B cell (primary cell): ENCODE results near the gene RPTOR. TPM values are rescaled to one million over a fixed set of nuclear protein-coding genes. Genes with fewer than 3 reads are reported as not detected.

Experiments
- ATAC-seq: fragments of 200-7000 bp; cut with Tn5 transposase; one replicate; pipeline ENCODE4 v1.10.0; 2021; ENCODE audit warnings: low read depth, mild to moderate bottlenecking, moderate number of reproducible peaks, moderate library complexity
- CTCF ChIA-PET: fragments of 350-600 bp; sonication (Branson Sonifier 250); formaldehyde crosslinking; loops from one replicate; lab custom pipeline; 2021; ENCODE audit warnings: antibody characterized with exemption, inconsistent platforms; lab: Charles Lee
- POLR2A ChIA-PET: fragments of 350-600 bp; sonication (Branson Sonifier 250); formaldehyde crosslinking; loops from one replicate; lab custom pipeline; 2021; ENCODE audit warnings: antibody characterized with exemption; lab: Charles Lee
- DNase-seq: peaks from one replicate; pipeline ENCODE4 v3.0.0; 2013
- H2AFZ ChIP-seq: 2 replicates; pipeline ENCODE4 v1.6.1; 2012; ENCODE audit warnings: mild to moderate bottlenecking, low read depth, low read length; ENCODE audit not compliant: insufficient read depth, poor library complexity, severe bottlenecking
- H3K27ac ChIP-seq, 2 donors: 1 replicate in 1 of 2; 2 replicates in 1 of 2; pipeline ENCODE4 v1.5.1; 2012 to 2013; ENCODE audit warnings: low read length in 2 of 2, mild to moderate bottlenecking in 2 of 2, moderate library complexity in 1 of 2
- H3K27me3 ChIP-seq, 4 experiments: fragments of 200-600 bp in 1 of 4; sonication (generic) in 1 of 4; replicated peaks in 1 of 4; 1 replicate in 2 of 4; 2 replicates in 2 of 4; pipeline versions ENCODE4 v1.6.1 to v1.7.0; 2013 to 2016; ENCODE audit warnings: low read length in 3 of 4, mild to moderate bottlenecking in 2 of 4, mixed read lengths in 1 of 4, moderate library complexity in 1 of 4; ENCODE audit not compliant: insufficient read depth in 4 of 4, control insufficient read depth in 3 of 4; ENCODE audit errors: control extremely low read depth in 1 of 4
- H3K36me3 ChIP-seq, 2 experiments: replicated peaks in 1 of 2; 1 replicate in 1 of 2; 2 replicates in 1 of 2; pipeline versions ENCODE4 v1.6.1 to v1.7.1; 2013; ENCODE audit warnings: low read length in 1 of 2; ENCODE audit not compliant: insufficient read depth in 2 of 2, control insufficient read depth in 1 of 2; ENCODE audit errors: control extremely low read depth in 1 of 2, extremely low read depth in 1 of 2
- H3K4me1 ChIP-seq, 2 donors: fragments of 200-600 bp in 1 of 2; sonication (generic) in 1 of 2; 1 replicate in 1 of 2; 2 replicates in 1 of 2; pipeline versions ENCODE4 v1.5.1 to v1.6.1; 2013 to 2017; ENCODE audit warnings: low read length in 2 of 2; ENCODE audit not compliant: control insufficient read depth in 2 of 2, insufficient read depth in 2 of 2
- H3K4me2 ChIP-seq: replicated peaks from 2 replicates; pipeline ENCODE3; 2012; ENCODE audit warnings: mild to moderate bottlenecking, low read depth, low read length; ENCODE audit not compliant: poor library complexity, severe bottlenecking
- H3K4me3 ChIP-seq, 5 experiments: fragments of 200-600 bp in 1 of 5; sonication (generic) in 1 of 5; 1 replicate in 3 of 5; 2 replicates in 2 of 5; pipeline versions ENCODE4 v1.5.1 to v1.7.0; 2011 to 2016; ENCODE audit warnings: low read length in 4 of 5, mild to moderate bottlenecking in 4 of 5, low read depth in 2 of 5, control low read depth in 1 of 5, moderate library complexity in 1 of 5; ENCODE audit not compliant: insufficient read depth in 1 of 5; ENCODE audit errors: control extremely low read depth in 1 of 5, extremely low read depth in 1 of 5
- H3K79me2 ChIP-seq: fragments of 200-600 bp; sonication (generic); one replicate; pipeline ENCODE4 v1.6.0; 2016; ENCODE audit warnings: low read length; ENCODE audit not compliant: control insufficient read depth, insufficient read depth
- H3K9ac ChIP-seq: fragments of 200-600 bp; sonication (generic); 2 replicates; pipeline ENCODE4 v1.6.1; 2017; ENCODE audit warnings: mild to moderate bottlenecking, low read length, moderate library complexity
- H3K9me3 ChIP-seq, 3 donors: one replicate each; pipeline versions ENCODE4 v1.6.1 to v1.7.1; 2013; ENCODE audit warnings: low read length in 2 of 3; ENCODE audit not compliant: control insufficient read depth in 2 of 3, insufficient read depth in 1 of 3; ENCODE audit errors: control extremely low read depth in 1 of 3
- H4K20me1 ChIP-seq: 2 replicates; pipeline ENCODE4 v1.6.0; 2012; ENCODE audit warnings: mild to moderate bottlenecking, low read length; ENCODE audit not compliant: insufficient read depth, control insufficient read depth, poor library complexity, severe bottlenecking
- H3K27ac Mint-ChIP-seq: one replicate; pipeline ENCODE4 v1.8.0; 2021; ENCODE audit warnings: mixed read lengths
- H3K27me3 Mint-ChIP-seq: one replicate; pipeline ENCODE4 v1.8.0; 2021; ENCODE audit warnings: mixed read lengths
- H3K4me1 Mint-ChIP-seq: one replicate; pipeline ENCODE4 v1.8.0; 2021; ENCODE audit warnings: mixed read lengths
- H3K4me3 Mint-ChIP-seq: one replicate; pipeline ENCODE4 v1.8.0; 2021; ENCODE audit warnings: mixed read lengths
- H3K9me3 Mint-ChIP-seq: one replicate; pipeline ENCODE4 v1.8.0; 2022; ENCODE audit warnings: mixed read lengths; ENCODE audit not compliant: insufficient read depth
- EZH2 ChIP-seq: IDR thresholded peaks from 2 replicates; pipeline ENCODE4 v1.6.1; 2012; ENCODE audit warnings: borderline replicate concordance, low read depth, mild to moderate bottlenecking, moderate library complexity, low read length; ENCODE audit not compliant: insufficient read depth, poor library complexity, severe bottlenecking
- WGBS: methylation state at CpG from one replicate; pipeline ENCODE4 v1.1.5; 2013; ENCODE audit warnings: missing lambda C conversion rate; ENCODE audit not compliant: insufficient coverage; 5-methylcytosine and 5-hydroxymethylcytosine counted together
- intact Hi-C: fragments of 100-400 bp; cut with micrococcal nuclease; formaldehyde crosslinking; loops from one replicate; pipeline ENCODE4 v1.10.0; 2022
- polyA plus RNA-seq: library from polyadenylated mRNA; depleted of rRNA; stranded (reverse); fragments of >200 nt; gene quantifications from 2 replicates; pipeline ENCODE4 v1.2.3, GENCODE V29; 2012
- total RNA-seq, 2 donors: library from RNA; stranded (reverse); fragments of 120-200 nt in 1 of 2; gene quantifications; 1 replicate in 1 of 2; 2 replicates in 1 of 2; pipeline versions ENCODE4 v1.2.3 to v1.2.4, GENCODE V29; 2013 to 2022
- TF ChIP-seq, protein P1 (sequence below): fragments of 200-600 bp; IDR thresholded peaks from one replicate; pipeline ENCODE4 v1.8.0; 2022; ENCODE audit warnings: antibody characterized with exemption, mild to moderate bottlenecking

The RPTOR gene
- total and polyA plus RNA-seq, 2 donors (not counting 1 experiment from before 2014, with no cell fraction given), result 13.4 to 58.8 TPM

DNA sequence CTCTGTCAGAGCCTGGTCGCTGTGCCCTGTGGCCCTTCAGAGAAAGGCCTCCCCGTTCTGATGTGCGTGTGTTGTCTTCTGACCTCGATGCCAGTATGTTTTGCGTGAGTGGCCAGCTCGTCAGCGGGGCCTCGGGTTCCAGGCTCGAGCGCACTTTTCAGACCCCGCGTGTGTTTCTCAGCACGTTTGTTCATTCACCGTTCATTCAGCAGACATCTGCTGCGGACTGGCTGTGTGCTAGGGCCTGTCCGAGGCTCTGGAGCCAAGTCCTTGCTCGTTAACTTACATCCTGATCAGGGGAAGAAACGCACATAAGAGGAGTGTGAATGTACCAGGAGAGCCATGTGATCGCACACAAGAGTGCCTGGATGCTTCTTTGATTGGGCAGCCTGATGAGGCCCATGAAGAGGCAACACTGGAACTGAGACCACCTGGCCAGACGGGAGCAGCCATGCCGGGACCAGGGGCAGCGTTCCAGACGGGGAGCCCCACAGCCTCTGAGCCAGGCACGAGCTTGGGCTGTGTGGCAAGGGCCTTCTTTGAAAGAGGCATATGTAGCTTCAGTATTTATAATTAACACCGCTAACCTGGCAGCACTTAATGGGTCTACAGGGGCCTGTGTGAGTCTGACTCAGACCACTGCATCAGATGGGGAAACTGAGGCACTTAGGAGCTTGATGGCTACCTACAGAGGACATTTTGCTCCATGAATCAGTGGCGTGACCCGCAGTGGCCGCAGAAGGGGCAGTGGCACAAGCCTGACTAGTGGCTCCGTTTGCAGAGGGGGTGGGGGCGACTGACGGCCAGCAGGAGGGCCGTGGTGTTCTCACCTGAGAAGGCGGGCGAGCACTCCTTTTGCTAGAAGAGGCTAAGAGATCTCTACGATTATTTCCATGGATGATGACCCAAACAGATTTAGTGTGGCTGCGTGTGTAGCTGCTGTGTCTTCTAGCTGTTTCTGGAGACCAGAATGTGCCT, 259.1 kb downstream of the RPTOR start:
- TF ChIP-seq EZH2, result no peak
- TF ChIP-seq, protein P1, sequence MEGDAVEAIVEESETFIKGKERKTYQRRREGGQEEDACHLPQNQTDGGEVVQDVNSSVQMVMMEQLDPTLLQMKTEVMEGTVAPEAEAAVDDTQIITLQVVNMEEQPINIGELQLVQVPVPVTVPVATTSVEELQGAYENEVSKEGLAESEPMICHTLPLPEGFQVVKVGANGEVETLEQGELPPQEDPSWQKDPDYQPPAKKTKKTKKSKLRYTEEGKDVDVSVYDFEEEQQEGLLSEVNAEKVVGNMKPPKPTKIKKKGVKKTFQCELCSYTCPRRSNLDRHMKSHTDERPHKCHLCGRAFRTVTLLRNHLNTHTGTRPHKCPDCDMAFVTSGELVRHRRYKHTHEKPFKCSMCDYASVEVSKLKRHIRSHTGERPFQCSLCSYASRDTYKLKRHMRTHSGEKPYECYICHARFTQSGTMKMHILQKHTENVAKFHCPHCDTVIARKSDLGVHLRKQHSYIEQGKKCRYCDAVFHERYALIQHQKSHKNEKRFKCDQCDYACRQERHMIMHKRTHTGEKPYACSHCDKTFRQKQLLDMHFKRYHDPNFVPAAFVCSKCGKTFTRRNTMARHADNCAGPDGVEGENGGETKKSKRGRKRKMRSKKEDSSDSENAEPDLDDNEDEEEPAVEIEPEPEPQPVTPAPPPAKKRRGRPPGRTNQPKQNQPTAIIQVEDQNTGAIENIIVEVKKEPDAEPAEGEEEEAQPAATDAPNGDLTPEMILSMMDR, result no peak
- DNase-seq, result no peak

DNA sequence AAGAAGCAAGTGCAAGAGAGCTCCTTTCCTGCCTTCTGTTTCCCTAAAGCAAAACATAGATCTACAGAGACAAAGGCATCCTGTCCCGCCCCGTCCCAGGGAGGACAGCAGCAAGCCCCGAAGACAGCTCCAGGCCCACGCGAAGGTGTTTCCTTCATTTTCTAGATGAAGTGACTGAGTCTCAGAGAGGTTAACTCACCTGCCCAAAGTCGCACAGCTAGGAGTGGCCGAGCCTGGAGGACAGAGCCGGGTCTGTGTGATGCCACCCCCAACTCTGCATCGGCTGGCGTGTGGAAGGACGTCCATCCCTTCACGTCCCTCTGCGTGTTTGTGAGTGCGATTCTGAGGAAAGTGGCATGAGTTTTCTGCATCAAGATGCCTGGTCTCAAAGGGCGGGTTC, 259.8 kb downstream of the RPTOR start:
- 97% methylated on average over 15 of the region's 15 CpGs for WGBS

More for the DNA sequence above, 259.1 kb downstream of the RPTOR start:
- no peak overlapping the region for H3K4me3 Mint-ChIP-seq
- H3K4me2 ChIP-seq, result no peak overlapping the region
- H3K4me1 ChIP-seq, result no peaks in the 10 kb centered on the region
- H3K9me3 ChIP-seq, result peaks cover 2 to 15% (median 8%) of the 10 kb centered on the region in 3 donors
- H3K27ac ChIP-seq, result no peak overlapping the region
- no peaks in the 10 kb centered on the region for H3K27me3 ChIP-seq
- peaks cover 8% of the 10 kb centered on the region for H3K9me3 Mint-ChIP-seq
- H3K27me3 Mint-ChIP-seq, result no peaks in the 10 kb centered on the region
- H3K9ac ChIP-seq, result no peak overlapping the region
- intact Hi-C loops, result no loop called here
- no peak overlapping the region for H3K27ac Mint-ChIP-seq
- no peak overlapping the region for H3K4me3 ChIP-seq
- WGBS, result 97% methylated on average over 36 of the region's 36 CpGs
- no peaks in the 10 kb centered on the region for H3K79me2 ChIP-seq
- ATAC-seq, result no peak
- peaks cover 0 to 1% of the 10 kb centered on the region in 2 experiments for H3K36me3 ChIP-seq
- H3K4me1 Mint-ChIP-seq, result peaks cover 4% of the 10 kb centered on the region
- no peak overlapping the region for H2AFZ ChIP-seq
- H4K20me1 ChIP-seq, result no peaks in the 10 kb centered on the region
- CTCF ChIA-PET, result no interaction called here
- POLR2A ChIA-PET, result no interaction called here

More for the DNA sequence above, 259.8 kb downstream of the RPTOR start:
- ATAC-seq, result no peak
- POLR2A ChIA-PET, result no interaction called here
- Mint-ChIP-seq H3K27ac (no peak overlapping the region), H3K4me3 (no peak overlapping the region), H3K9me3 (peaks cover 8% of the 10 kb centered on the region), H3K4me1 (peaks cover 4% of the 10 kb centered on the region), H3K27me3 (no peaks in the 10 kb centered on the region)
- CTCF ChIA-PET, result no interaction called here
- intact Hi-C loops, result no loop called here
- Histone ChIP-seq H3K4me2 (no peak overlapping the region), H2AFZ (no peak overlapping the region), H3K4me1 (no peaks in the 10 kb centered on the region), H3K9ac (no peak overlapping the region), H3K79me2 (no peaks in the 10 kb centered on the region), H3K27ac (no peak overlapping the region), H3K4me3 (no peak overlapping the region), H3K9me3 (peaks cover 2 to 15% (median 8%) of the 10 kb centered on the region in 3 donors), H3K36me3 (peaks cover 0 to 1% of the 10 kb centered on the region in 2 experiments), H4K20me1 (no peaks in the 10 kb centered on the region), H3K27me3 (no peaks in the 10 kb centered on the region)
- TF ChIP-seq EZH2, result no peak
- TF ChIP-seq, protein P1, result no peak
- DNase-seq, result no peak
